GM23338 (cell line): ENCODE measurements around the gene SYT9. TPM values are rescaled to one million over a fixed set of nuclear protein-coding genes. Genes with fewer than 3 reads are reported as not detected.

ENCODE experiments used
- ATAC-seq: fragments of 200-7000 bp; cut with Tn5 transposase; 3 replicates; pipeline ENCODE4 v1.9.1; 2020
- DNase-seq: peaks from one replicate; pipeline ENCODE4 v3.0.0-alpha.2; 2015; ENCODE audit warnings: low spot score
- H2AFZ ChIP-seq: fragments of 200-600 bp; sonication (generic); 2 replicates; pipeline ENCODE4 v1.8.0; 2016; ENCODE audit warnings: antibody characterized with exemption, mild to moderate bottlenecking, moderate library complexity
- H3F3A ChIP-seq: fragments of 200-600 bp; sonication (generic); replicated peaks from 2 replicates; pipeline ENCODE4 v1.8.0; 2017; ENCODE audit warnings: antibody characterized with exemption, mixed run types, low read depth
- H3K27ac ChIP-seq: fragments of 200-600 bp; sonication (generic); 2 replicates; pipeline ENCODE4 v1.6.1; 2016; ENCODE audit warnings: low read depth
- H3K27me3 ChIP-seq: fragments of 200-600 bp; sonication (generic); 2 replicates; pipeline ENCODE4 v1.8.0; 2016; ENCODE audit warnings: mild to moderate bottlenecking, mixed run types, moderate library complexity; ENCODE audit not compliant: insufficient read depth
- H3K36me3 ChIP-seq: fragments of 200-600 bp; sonication (generic); 2 replicates; pipeline ENCODE4 v1.8.0; 2016; ENCODE audit warnings: mild to moderate bottlenecking; ENCODE audit not compliant: insufficient read depth
- H3K4me1 ChIP-seq: fragments of 200-600 bp; sonication (generic); 2 replicates; pipeline ENCODE4 v1.8.0; 2016; ENCODE audit warnings: mild to moderate bottlenecking, moderate library complexity; ENCODE audit not compliant: insufficient read depth
- H3K4me2 ChIP-seq: fragments of 200-600 bp; sonication (generic); 2 replicates; pipeline ENCODE4 v1.7.1; 2017; ENCODE audit warnings: mixed run types
- H3K4me3 ChIP-seq: fragments of 200-600 bp; sonication (generic); 2 replicates; pipeline ENCODE4 v1.6.1; 2016; ENCODE audit warnings: mixed run types
- H3K79me2 ChIP-seq: fragments of 200-600 bp; sonication (generic); replicated peaks from 2 replicates; pipeline ENCODE4 v1.8.0; 2017; ENCODE audit warnings: mild to moderate bottlenecking; ENCODE audit not compliant: insufficient read depth
- H3K9me2 ChIP-seq: fragments of 200-600 bp; sonication (generic); 2 replicates; pipeline ENCODE4 v1.8.0; 2017; ENCODE audit not compliant: insufficient read depth
- H4K20me1 ChIP-seq: fragments of 200-600 bp; sonication (generic); replicated peaks from 2 replicates; pipeline ENCODE4 v1.8.0; 2017; ENCODE audit warnings: mild to moderate bottlenecking; ENCODE audit not compliant: insufficient read depth
- H3K27ac Mint-ChIP-seq: 2 replicates; pipeline ENCODE4 v1.8.0; 2020; ENCODE audit warnings: inconsistent platforms, mild to moderate bottlenecking, moderate library complexity, mixed read lengths
- H3K27me3 Mint-ChIP-seq: 3 replicates; pipeline ENCODE4 v1.8.0; 2022; ENCODE audit warnings: low read depth, mild to moderate bottlenecking, moderate library complexity, mixed read lengths, inconsistent platforms; ENCODE audit not compliant: insufficient read depth, poor library complexity
- H3K36me3 Mint-ChIP-seq: 3 replicates; pipeline ENCODE4 v1.8.0; 2021; ENCODE audit warnings: low read depth, mild to moderate bottlenecking, inconsistent platforms, moderate library complexity, mixed read lengths
- H3K4me1 Mint-ChIP-seq: 3 replicates; pipeline ENCODE4 v1.8.0; 2020; ENCODE audit warnings: mild to moderate bottlenecking, inconsistent platforms, mixed read lengths
- H3K4me3 Mint-ChIP-seq: 3 replicates; pipeline ENCODE4 v1.8.0; 2021; ENCODE audit warnings: moderate library complexity, mild to moderate bottlenecking, inconsistent platforms, mixed read lengths
- H3K9me3 Mint-ChIP-seq: 3 replicates; pipeline ENCODE4 v1.8.0; 2020; ENCODE audit warnings: moderate library complexity, mild to moderate bottlenecking, inconsistent platforms, mixed read lengths
- CREB1 ChIP-seq: fragments of 250-450 bp; sonication (Bioruptor Pico); IDR thresholded peaks from 2 replicates; pipeline ENCODE4 v1.5.0; 2020; ENCODE audit warnings: low read depth, mild to moderate bottlenecking, moderate library complexity
- EZH2 ChIP-seq: fragments of 200-600 bp; sonication (generic); IDR thresholded peaks from one replicate; pipeline ENCODE4 v1.8.0; 2017; ENCODE audit warnings: antibody characterized with exemption, mild to moderate bottlenecking, low read depth; ENCODE audit not compliant: unreplicated experiment
- NANOG ChIP-seq: IDR thresholded peaks from 2 replicates; pipeline ENCODE4 v1.6.1; 2016; ENCODE audit warnings: antibody characterized with exemption, borderline replicate concordance
- ZNF114 ChIP-seq: fragments of 250-450 bp; sonication (Bioruptor Pico); IDR thresholded peaks from 2 replicates; pipeline ENCODE4 v1.5.0; 2020; ENCODE audit warnings: mild to moderate bottlenecking, moderate library complexity
- ZNF331 ChIP-seq: fragments of 250-450 bp; sonication (Bioruptor Pico); IDR thresholded peaks from 2 replicates; pipeline ENCODE4 v1.5.0; 2020; ENCODE audit warnings: low read depth, mild to moderate bottlenecking, moderate library complexity
- polyA plus RNA-seq: library from polyadenylated mRNA; unstranded; fragments of >200 nt; fragmentation: Nextera tagmentation; extraction: Ambion mirVana; gene quantifications from 2 replicates; pipeline ENCODE4 v1.2.1, GENCODE V29; 2016
- total RNA-seq: library from RNA; depleted of rRNA; stranded (reverse); fragments of >200 nt; shearing (Covaris generic); gene quantifications from 2 replicates; pipeline ENCODE4 v1.2.3, GENCODE V29; 2014
- TF ChIP-seq, protein P1 (sequence below): IDR thresholded peaks from one replicate; pipeline ENCODE4 v1.6.1; 2018; ENCODE audit warnings: antibody characterized with exemption; ENCODE audit not compliant: unreplicated experiment
- TF ChIP-seq, protein P2 (sequence below): IDR thresholded peaks from 2 replicates; pipeline ENCODE4 v1.6.1; 2016; ENCODE audit warnings: antibody characterized with exemption
- TF ChIP-seq, protein P3 (sequence below), 2 experiments: fragments of 200-600 bp in 1 of 2; sonication (generic) in 1 of 2; conservative IDR thresholded peaks; 2 replicates each; pipeline versions ENCODE4 v1.5.1 to v1.6.1; 2016 to 2017; ENCODE audit warnings: antibody characterized with exemption in 2 of 2, low read depth in 2 of 2, mild to moderate bottlenecking in 2 of 2, moderate library complexity in 1 of 2

SYT9 gene
- total and polyA plus RNA-seq, 2 experiments from 2014 or later, result 0.91 to 2.4 TPM

DNA sequence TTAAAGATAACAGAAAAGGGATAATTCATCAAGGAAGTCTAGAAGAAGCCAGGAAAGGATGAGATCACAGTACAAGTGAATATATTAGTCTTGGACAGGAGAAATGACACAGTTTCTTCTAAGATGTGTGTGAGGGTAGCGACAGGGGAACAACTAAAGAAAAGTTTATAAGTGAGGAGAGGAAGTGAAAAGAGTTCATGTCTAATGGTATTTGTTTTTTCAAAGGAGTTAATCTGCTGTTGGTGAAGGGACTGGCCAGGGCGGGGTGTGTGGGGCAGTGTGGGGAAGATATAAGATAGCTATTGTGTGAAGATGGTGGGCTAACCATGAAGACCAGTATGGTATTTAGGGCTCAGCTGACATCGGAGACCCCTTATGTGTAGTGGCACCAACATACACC is 254.5 kb downstream of the SYT9 start (continued):
- TF ChIP-seq, protein P1, sequence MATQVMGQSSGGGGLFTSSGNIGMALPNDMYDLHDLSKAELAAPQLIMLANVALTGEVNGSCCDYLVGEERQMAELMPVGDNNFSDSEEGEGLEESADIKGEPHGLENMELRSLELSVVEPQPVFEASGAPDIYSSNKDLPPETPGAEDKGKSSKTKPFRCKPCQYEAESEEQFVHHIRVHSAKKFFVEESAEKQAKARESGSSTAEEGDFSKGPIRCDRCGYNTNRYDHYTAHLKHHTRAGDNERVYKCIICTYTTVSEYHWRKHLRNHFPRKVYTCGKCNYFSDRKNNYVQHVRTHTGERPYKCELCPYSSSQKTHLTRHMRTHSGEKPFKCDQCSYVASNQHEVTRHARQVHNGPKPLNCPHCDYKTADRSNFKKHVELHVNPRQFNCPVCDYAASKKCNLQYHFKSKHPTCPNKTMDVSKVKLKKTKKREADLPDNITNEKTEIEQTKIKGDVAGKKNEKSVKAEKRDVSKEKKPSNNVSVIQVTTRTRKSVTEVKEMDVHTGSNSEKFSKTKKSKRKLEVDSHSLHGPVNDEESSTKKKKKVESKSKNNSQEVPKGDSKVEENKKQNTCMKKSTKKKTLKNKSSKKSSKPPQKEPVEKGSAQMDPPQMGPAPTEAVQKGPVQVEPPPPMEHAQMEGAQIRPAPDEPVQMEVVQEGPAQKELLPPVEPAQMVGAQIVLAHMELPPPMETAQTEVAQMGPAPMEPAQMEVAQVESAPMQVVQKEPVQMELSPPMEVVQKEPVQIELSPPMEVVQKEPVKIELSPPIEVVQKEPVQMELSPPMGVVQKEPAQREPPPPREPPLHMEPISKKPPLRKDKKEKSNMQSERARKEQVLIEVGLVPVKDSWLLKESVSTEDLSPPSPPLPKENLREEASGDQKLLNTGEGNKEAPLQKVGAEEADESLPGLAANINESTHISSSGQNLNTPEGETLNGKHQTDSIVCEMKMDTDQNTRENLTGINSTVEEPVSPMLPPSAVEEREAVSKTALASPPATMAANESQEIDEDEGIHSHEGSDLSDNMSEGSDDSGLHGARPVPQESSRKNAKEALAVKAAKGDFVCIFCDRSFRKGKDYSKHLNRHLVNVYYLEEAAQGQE, result no peak
- TF ChIP-seq ZNF114 (CRISPR knock-in tag) (no peak), NANOG (no peak), CREB1 (CRISPR knock-in tag) (no peak), EZH2 (no peak)
- TF ChIP-seq, protein P2, sequence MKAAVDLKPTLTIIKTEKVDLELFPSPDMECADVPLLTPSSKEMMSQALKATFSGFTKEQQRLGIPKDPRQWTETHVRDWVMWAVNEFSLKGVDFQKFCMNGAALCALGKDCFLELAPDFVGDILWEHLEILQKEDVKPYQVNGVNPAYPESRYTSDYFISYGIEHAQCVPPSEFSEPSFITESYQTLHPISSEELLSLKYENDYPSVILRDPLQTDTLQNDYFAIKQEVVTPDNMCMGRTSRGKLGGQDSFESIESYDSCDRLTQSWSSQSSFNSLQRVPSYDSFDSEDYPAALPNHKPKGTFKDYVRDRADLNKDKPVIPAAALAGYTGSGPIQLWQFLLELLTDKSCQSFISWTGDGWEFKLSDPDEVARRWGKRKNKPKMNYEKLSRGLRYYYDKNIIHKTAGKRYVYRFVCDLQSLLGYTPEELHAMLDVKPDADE, result no peak

DNA sequence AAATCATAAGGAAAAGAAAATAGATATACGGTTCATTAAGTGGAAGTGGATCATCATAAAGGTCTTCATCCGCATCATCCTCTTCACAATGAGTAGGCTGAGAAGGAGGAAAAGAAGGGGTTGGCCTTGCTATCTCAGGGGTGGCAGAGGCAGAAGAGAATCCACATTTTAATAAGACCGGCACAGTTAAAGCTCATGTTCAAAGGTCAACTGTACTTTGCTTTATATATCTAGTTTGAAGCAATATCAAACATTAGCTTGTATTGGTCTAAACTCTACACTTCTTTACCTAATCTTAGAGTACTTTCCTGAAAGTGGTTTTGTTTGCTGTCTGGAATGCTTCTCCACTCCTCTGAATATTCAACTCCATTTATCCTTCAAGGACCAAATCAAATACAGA is 256.4 kb downstream of the SYT9 start:
- no peaks in the 10 kb centered on the region for H3K36me3 Mint-ChIP-seq
- Histone ChIP-seq H3K4me3 (no peak overlapping the region), H3K27me3 (no peaks in the 10 kb centered on the region), H4K20me1 (no peaks in the 10 kb centered on the region), H3K4me2 (no peak overlapping the region), H3K9me2 (no peaks in the 10 kb centered on the region; the same call in 1 of the 2 replicates), H3F3A (peaks cover 8% of the 10 kb centered on the region; the same call in 1 of the 2 replicates), H2AFZ (no peak overlapping the region), H3K27ac (no peak overlapping the region), H3K36me3 (no peaks in the 10 kb centered on the region), H3K4me1 (peaks cover 14% of the 10 kb centered on the region; the same call in 1 of the 2 replicates), H3K79me2 (no peaks in the 10 kb centered on the region)
- peaks cover under 1% of the 10 kb centered on the region for H3K27me3 Mint-ChIP-seq
- peaks cover 11% of the 10 kb centered on the region for H3K4me1 Mint-ChIP-seq
- no peaks in the 10 kb centered on the region for H3K9me3 Mint-ChIP-seq
- ATAC-seq, result no peak
- H3K27ac Mint-ChIP-seq, result no peak overlapping the region
- no peak for DNase-seq
- no peak overlapping the region for H3K4me3 Mint-ChIP-seq
- TF ChIP-seq, protein P3, sequence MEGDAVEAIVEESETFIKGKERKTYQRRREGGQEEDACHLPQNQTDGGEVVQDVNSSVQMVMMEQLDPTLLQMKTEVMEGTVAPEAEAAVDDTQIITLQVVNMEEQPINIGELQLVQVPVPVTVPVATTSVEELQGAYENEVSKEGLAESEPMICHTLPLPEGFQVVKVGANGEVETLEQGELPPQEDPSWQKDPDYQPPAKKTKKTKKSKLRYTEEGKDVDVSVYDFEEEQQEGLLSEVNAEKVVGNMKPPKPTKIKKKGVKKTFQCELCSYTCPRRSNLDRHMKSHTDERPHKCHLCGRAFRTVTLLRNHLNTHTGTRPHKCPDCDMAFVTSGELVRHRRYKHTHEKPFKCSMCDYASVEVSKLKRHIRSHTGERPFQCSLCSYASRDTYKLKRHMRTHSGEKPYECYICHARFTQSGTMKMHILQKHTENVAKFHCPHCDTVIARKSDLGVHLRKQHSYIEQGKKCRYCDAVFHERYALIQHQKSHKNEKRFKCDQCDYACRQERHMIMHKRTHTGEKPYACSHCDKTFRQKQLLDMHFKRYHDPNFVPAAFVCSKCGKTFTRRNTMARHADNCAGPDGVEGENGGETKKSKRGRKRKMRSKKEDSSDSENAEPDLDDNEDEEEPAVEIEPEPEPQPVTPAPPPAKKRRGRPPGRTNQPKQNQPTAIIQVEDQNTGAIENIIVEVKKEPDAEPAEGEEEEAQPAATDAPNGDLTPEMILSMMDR (conservative IDR thresholded peaks at IDR 0.05; ENCODE audit: low read depth in 2 of 2), result no peak
- TF ChIP-seq ZNF331 (CRISPR knock-in tag), result no peak
- TF ChIP-seq NANOG, result no peak
- TF ChIP-seq, protein P1, result no peak
